Caco-2 (cell line): ENCODE measurements around the gene USP34. TPM values are rescaled to one million over a fixed set of nuclear protein-coding genes. Genes with fewer than 3 reads are reported as not detected.

Experiments used
- Bru-seq: library from RNA; stranded (reverse); fragments of 400-500 nt; gene quantifications from one replicate; lab custom pipeline; 2021; lab: Mats Ljungman, UMichigan
- BruChase-seq, 2 experiments: library from RNA; stranded (reverse); fragments of 400-500 nt; gene quantifications; one replicate each; lab custom pipeline; 2021; lab: Mats Ljungman, UMichigan
- BruUV-seq: library from RNA; stranded (reverse); fragments of 400-500 nt; replicated peaks from 2 replicates; lab custom pipeline; 2021; lab: Mats Ljungman, UMichigan
- CTCF ChIA-PET: fragments of 300-600 bp; sonication (Branson Sonifier 250); formaldehyde crosslinking; loops from one replicate; lab custom pipeline; 2022; ENCODE audit warnings: antibody characterized with exemption; lab: Charles Lee
- POLR2A ChIA-PET: fragments of 300-600 bp; sonication (Branson Sonifier 250); formaldehyde crosslinking; loops from one replicate; lab custom pipeline; 2022; ENCODE audit warnings: antibody characterized with exemption; lab: Charles Lee
- DNase-seq, 2 experiments: peaks; one replicate each; pipeline versions ENCODE4 v3.0.0 to v3.0.0-alpha.2; 2020 to 2022
- H3K27me3 ChIP-seq: replicated peaks from 2 replicates; pipeline ENCODE4 v1.6.0; 2011; ENCODE audit warnings: low read length; ENCODE audit not compliant: control insufficient read depth, insufficient read depth
- H3K36me3 ChIP-seq: 2 replicates; pipeline ENCODE4 v1.5.1; 2011; ENCODE audit warnings: low read length; ENCODE audit not compliant: control insufficient read depth, insufficient read depth
- H3K4me1 ChIP-seq: fragments of 250-450 bp; sonication (Bioruptor Pico); 2 replicates; pipeline ENCODE4 v1.5.1; 2020; ENCODE audit warnings: mild to moderate bottlenecking
- H3K4me3 ChIP-seq: 2 replicates; pipeline ENCODE4 v1.5.1; 2011; ENCODE audit warnings: low read depth, mild to moderate bottlenecking, control low read depth, low read length
- H3K9me3 ChIP-seq: fragments of 250-450 bp; sonication (Bioruptor Pico); 2 replicates; pipeline ENCODE4 v1.5.1; 2020; ENCODE audit warnings: mild to moderate bottlenecking, moderate library complexity
- H3K27ac Mint-ChIP-seq: one replicate; pipeline ENCODE4 v1.8.0; 2022; ENCODE audit warnings: mixed read lengths; ENCODE audit not compliant: unreplicated experiment
- H3K27me3 Mint-ChIP-seq: one replicate; pipeline ENCODE4 v1.8.0; 2022; ENCODE audit warnings: mixed read lengths; ENCODE audit not compliant: insufficient read depth, unreplicated experiment
- H3K36me3 Mint-ChIP-seq: one replicate; pipeline ENCODE4 v1.8.0; 2022; ENCODE audit warnings: mild to moderate bottlenecking, mixed read lengths; ENCODE audit not compliant: insufficient read depth, unreplicated experiment
- H3K4me1 Mint-ChIP-seq: one replicate; pipeline ENCODE4 v1.8.0; 2022; ENCODE audit warnings: low read depth, mixed read lengths; ENCODE audit not compliant: unreplicated experiment
- H3K4me3 Mint-ChIP-seq: one replicate; pipeline ENCODE4 v1.8.0; 2022; ENCODE audit warnings: mild to moderate bottlenecking, moderate library complexity, mixed read lengths; ENCODE audit not compliant: unreplicated experiment
- H3K9me3 Mint-ChIP-seq: one replicate; pipeline ENCODE4 v1.8.0; 2022; ENCODE audit warnings: mixed read lengths; ENCODE audit not compliant: unreplicated experiment
- intact Hi-C: fragments of 100-400 bp; cut with micrococcal nuclease; formaldehyde crosslinking; loops from one replicate; pipeline ENCODE4 v1.10.0; 2022; ENCODE audit not compliant: unreplicated experiment
- long read RNA-seq: library from polyadenylated mRNA; stranded (forward); transcript quantifications from one replicate; pipeline ENCODE4 v2.0.0, GENCODE V29; 2022
- total RNA-seq: library from RNA; stranded (reverse); gene quantifications from 2 replicates; pipeline ENCODE4 v1.2.3, GENCODE V29; 2022
- TF ChIP-seq, protein P1 (sequence below), 2 experiments: fragments of 200-600 bp in 1 of 2; IDR thresholded peaks; 1 replicate in 1 of 2; 2 replicates in 1 of 2; pipeline versions ENCODE4 v1.5.1 to v1.8.0; 2011 to 2022; ENCODE audit warnings: antibody characterized with exemption in 1 of 2, control low read depth in 1 of 2, inconsistent platforms in 1 of 2, low read depth in 1 of 2, low read length in 1 of 2, mild to moderate bottlenecking in 1 of 2, moderate library complexity in 1 of 2; ENCODE audit not compliant: insufficient read depth in 1 of 2, severe bottlenecking in 1 of 2, unreplicated experiment in 1 of 2

Gene USP34, protein sequence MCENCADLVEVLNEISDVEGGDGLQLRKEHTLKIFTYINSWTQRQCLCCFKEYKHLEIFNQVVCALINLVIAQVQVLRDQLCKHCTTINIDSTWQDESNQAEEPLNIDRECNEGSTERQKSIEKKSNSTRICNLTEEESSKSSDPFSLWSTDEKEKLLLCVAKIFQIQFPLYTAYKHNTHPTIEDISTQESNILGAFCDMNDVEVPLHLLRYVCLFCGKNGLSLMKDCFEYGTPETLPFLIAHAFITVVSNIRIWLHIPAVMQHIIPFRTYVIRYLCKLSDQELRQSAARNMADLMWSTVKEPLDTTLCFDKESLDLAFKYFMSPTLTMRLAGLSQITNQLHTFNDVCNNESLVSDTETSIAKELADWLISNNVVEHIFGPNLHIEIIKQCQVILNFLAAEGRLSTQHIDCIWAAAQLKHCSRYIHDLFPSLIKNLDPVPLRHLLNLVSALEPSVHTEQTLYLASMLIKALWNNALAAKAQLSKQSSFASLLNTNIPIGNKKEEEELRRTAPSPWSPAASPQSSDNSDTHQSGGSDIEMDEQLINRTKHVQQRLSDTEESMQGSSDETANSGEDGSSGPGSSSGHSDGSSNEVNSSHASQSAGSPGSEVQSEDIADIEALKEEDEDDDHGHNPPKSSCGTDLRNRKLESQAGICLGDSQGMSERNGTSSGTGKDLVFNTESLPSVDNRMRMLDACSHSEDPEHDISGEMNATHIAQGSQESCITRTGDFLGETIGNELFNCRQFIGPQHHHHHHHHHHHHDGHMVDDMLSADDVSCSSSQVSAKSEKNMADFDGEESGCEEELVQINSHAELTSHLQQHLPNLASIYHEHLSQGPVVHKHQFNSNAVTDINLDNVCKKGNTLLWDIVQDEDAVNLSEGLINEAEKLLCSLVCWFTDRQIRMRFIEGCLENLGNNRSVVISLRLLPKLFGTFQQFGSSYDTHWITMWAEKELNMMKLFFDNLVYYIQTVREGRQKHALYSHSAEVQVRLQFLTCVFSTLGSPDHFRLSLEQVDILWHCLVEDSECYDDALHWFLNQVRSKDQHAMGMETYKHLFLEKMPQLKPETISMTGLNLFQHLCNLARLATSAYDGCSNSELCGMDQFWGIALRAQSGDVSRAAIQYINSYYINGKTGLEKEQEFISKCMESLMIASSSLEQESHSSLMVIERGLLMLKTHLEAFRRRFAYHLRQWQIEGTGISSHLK (N-terminal part only)
- total RNA-seq, result 100 and 101 TPM in 2 replicates
- Bru-seq, nascent RNA, result percentile 91 among the genes with signal in this experiment
- percentile 92 among the genes with signal in this experiment for BruChase-seq, experiment 1, labeled RNA remaining after a 2-hour chase
- BruChase-seq, experiment 2, labeled RNA remaining after a 6-hour chase, result percentile 91 among the genes with signal in this experiment
- long read RNA-seq, partial matches to known transcripts, result 19 of 30 reads
- long read RNA-seq, other reads (novel, unspliced or antisense), result 11 of 30 reads

DNA sequence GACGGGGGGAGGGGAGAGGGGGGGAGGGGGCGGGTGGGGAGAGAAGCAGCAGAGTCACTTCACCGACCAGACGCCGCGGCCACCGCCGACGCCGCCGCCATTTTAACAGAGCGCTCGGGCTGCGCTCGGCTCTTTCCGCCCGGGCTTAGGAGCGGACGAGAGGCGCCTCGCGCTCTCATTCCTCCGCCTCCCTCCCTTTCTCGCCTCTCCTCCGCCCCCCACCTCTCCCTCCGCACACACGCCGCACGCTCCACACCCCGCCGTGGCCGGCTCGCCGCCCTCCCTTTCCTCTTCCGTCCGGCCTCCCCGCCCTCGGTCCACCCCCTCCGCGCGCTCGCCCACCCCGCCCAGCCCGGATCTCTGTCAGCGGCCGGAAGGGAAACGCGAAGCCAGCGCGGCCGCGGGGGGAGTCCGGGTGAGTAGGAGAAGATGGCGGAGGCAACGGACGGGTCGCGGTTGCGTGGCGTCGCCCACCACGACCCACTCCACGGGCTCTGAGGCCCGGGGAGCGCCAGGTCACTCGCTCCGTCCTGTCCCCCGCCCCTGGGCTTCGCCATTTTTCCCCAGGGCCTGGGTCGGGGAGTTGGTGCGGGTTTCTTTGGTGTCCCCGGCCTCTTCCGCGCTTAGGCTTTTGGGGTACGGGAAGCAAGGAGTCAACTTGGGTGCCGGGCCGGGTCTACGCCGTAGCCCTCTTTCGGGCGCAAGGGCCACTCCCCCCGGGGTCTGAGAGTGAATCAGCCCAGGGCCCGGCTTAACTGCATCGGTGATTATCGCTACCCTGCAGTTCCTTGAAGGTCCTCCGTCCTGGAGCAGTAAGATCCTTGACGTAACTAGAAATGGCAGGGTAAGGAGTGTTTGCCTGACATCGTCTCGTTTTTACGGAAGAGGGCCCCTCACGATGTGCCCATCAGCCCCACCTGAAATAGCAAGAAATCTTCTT is at the start of gene USP34:
Gene USP34, minus strand, starts transcription at position 123 of the 940 bp plus-strand sequence. CDS start 395 bp downstream, outside the sequence.
- Histone ChIP-seq H3K36me3 (no peaks in the 10 kb centered on the region; the same call in 1 of the 2 replicates), H3K27me3 (no peaks in the 10 kb centered on the region), H3K9me3 (no peaks in the 10 kb centered on the region), H3K4me1 (peaks cover 16% of the 10 kb centered on the region), H3K4me3 (peak within 1 kb of the TSS; percentile 96)
- Mint-ChIP-seq H3K9me3 (no peaks in the 10 kb centered on the region), H3K4me3 (peak within 1 kb of the TSS; percentile 100), H3K27me3 (no peaks in the 10 kb centered on the region), H3K27ac (peak within 1 kb of the TSS; percentile 100), H3K4me1 (peaks cover 9% of the 10 kb centered on the region), H3K36me3 (peaks cover 84% of the 10 kb centered on the region)
- intact Hi-C loops, result loop anchor here (1.0 to 10.0 kb wide), 3 partner anchors 44 to 186 kb away; partner anchors contain the start of gene XPO1
- TF ChIP-seq, protein P1, sequence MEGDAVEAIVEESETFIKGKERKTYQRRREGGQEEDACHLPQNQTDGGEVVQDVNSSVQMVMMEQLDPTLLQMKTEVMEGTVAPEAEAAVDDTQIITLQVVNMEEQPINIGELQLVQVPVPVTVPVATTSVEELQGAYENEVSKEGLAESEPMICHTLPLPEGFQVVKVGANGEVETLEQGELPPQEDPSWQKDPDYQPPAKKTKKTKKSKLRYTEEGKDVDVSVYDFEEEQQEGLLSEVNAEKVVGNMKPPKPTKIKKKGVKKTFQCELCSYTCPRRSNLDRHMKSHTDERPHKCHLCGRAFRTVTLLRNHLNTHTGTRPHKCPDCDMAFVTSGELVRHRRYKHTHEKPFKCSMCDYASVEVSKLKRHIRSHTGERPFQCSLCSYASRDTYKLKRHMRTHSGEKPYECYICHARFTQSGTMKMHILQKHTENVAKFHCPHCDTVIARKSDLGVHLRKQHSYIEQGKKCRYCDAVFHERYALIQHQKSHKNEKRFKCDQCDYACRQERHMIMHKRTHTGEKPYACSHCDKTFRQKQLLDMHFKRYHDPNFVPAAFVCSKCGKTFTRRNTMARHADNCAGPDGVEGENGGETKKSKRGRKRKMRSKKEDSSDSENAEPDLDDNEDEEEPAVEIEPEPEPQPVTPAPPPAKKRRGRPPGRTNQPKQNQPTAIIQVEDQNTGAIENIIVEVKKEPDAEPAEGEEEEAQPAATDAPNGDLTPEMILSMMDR (IDR thresholded peaks at IDR 0.05; ENCODE audit: insufficient read depth in 1 of 2, low read depth in 1 of 2, low read length in 1 of 2, severe bottlenecking in 1 of 2, unreplicated experiment in 1 of 2), result no peak
- peak; percentile 96 to 97 for DNase-seq
- BruUV-seq, result TSS peak; percentile 76
- ChIA-PET POLR2A (no interaction called here), CTCF (interaction anchor here (0.6 kb wide), 1 partner anchor 10 kb away, joined by 3 read pairs; no protein-coding TSS in a partner anchor)

DNA sequence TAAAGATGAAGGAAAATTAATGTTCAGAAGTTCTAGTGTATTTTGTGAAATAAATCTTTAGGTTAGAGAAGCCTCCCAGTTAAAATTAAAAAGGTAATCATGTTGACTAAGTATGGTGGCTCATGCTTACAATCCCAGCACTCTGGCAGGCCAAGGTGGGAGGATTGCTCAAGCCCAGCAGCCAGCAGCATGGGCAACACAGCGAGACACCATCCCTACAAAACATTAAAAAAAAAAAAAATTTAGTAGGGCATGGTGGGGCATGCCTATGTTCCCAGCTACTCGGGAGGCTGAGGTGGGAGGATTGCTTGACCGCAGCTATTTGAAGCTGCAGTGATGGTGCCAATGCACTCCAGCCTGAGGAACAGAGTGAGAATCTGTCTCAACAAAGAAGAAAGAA is 49.4 kb upstream of the USP34 start:
- no peak overlapping the region for H3K4me3 ChIP-seq
- H3K36me3 Mint-ChIP-seq, result peaks cover 96% of the 10 kb centered on the region
- intact Hi-C loops, result no loop called here
- no peaks in the 10 kb centered on the region for H3K27me3 Mint-ChIP-seq
- peaks cover 3% of the 10 kb centered on the region for H3K36me3 ChIP-seq
- no peaks in the 10 kb centered on the region for H3K27me3 ChIP-seq
- BruUV-seq, result no TSS peak
- H3K4me1 Mint-ChIP-seq, result peaks cover 5% of the 10 kb centered on the region
- DNase-seq, result no peak
- no peaks in the 10 kb centered on the region; the same call in none of the 2 replicates for H3K4me1 ChIP-seq
- H3K9me3 Mint-ChIP-seq, result no peaks in the 10 kb centered on the region
- no peak overlapping the region for H3K27ac Mint-ChIP-seq
- no peak overlapping the region for H3K4me3 Mint-ChIP-seq
- H3K9me3 ChIP-seq, result no peaks in the 10 kb centered on the region
- TF ChIP-seq, protein P1 (IDR thresholded peaks at IDR 0.05; ENCODE audit: insufficient read depth in 1 of 2, low read depth in 1 of 2, low read length in 1 of 2, severe bottlenecking in 1 of 2, unreplicated experiment in 1 of 2), result no peak
- ChIA-PET POLR2A (no interaction called here), CTCF (no interaction called here)
